Kidney tubule cell (primary cell): ENCODE data around the gene ZHX3.

Experiments used
- DNase-seq: peaks from one replicate; pipeline ENCODE4 v3.0.0-alpha.2; 2018; ENCODE audit warnings: low spot score

Gene ZHX3

DNA sequence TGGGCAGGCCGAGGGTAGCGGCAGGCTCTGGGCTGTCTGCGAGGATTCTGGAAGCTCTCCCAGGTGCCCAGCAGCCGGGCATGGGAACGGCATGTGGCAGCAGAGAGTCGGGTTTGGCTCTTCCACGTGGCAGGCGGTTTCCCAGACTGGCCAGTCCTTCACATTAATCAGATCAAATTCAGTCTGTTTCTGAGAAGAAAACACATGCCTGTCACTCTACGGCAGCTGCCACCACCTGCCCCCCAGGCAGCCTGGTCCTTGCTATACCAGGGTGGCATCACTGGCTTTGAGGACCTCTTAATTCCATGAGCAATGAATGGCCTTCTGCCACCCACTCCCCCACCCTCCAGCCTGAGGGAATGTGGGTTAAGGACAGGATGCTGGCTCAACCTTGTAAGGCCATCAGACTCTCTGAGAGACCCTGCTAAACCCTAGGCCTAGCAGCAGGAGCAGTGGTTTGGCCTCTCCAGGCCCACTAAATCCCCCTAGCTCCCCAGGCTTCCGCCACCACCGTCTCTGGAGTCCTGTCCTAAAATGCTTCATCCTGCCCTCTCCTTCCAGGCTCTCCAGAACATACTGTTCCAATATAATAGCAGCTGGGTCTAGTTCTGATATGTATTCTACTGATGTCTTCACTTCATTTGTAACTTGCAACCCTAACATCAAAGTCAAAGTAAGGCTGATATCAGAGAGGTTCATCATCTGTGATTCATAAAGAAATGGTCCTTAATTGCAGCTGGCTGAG lies 132.3 kb downstream of the ZHX3 start:
- DNase-seq, result no peak

- DNase-seq, result no peak
Measured at GRCh38 chr20:41183831-41184230, 133.7 kb downstream of the ZHX3 start.

DNA sequence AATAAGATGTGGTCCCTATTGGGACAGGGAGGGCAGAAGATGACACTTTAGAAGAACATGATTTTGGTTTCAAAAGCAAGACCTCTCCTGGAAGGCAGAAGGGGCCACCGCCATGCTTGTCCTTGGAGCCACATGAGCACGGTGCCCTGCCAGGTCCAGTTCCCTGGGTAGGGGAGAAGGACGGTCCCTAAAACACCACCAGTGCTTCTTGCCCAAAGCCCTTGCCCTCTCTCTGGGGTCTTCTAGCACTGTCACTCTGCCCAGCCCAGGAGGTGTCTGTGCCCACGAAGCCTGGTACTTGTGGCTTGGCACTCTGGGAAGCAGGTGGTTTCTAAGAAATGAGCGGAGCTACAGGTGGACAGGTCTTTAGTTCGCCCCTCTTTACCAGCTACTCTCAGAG lies 134.1 kb downstream of the ZHX3 start:
- no peak for DNase-seq

DNA sequence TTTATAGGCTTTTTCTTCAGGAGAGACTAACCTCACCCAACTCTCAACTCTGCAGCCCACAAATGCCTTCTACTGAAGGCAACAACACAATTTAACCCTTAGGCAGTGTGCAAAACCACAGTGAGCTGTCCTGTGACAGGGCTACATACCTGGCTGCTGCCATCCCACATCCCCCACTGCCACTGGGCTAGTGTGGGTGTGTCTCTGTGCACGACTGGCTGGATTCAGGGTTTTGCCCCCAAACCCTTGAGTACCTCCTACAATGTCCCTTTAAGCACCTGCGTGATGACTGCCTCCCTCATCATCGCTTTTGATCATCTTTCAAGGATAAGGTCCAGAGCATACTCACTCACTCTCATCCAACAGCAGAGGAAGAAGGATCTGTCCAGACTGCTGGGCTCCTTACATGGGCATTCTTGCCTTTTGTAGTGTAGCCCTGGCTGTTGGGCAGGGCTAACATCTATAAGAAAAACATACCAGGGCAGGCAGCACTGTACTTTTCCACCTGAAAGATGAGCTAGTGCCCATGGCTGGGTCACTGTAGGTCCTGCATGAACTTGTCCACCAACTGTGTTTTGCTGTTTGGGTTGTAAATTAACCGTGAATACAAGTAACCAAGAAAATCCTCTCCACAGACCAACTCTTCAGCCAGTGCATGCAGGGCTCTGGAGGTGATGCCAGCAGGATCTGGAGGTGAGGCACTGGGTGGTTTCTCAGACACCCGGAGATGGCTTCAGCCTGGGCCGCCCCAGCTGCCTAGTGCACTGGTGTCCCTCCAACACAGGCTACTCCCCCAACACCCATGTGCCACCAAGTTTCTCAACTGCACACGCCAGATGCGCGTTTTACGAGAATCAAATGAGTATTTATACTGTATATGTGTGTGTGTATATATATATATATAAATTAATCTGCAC lies 135.0 kb downstream of the ZHX3 start:
- peak; percentile 23 for DNase-seq

DNA sequence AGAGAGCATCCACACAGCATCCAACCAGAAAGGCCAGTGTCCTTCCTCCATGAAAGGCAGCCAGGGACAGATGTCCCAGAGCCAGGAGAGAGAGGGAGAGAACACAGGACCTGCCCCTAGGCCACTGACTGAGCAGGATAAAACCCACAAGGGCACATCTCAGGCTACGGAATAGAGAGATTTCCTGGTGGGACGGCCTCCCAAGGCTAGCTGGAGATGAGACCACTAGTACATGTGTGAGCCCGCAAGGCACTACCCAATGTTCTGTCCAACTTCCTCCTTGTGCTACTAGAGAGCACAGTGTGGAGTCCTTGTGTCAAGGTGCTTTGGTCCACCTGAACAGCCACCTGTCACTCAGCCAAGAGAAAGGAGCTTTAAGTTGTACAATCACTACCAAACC lies 136.0 kb downstream of the ZHX3 start:
- DNase-seq, result no peak

GRCh38 chr20:41180599-41181333 lies 136.8 kb downstream of the ZHX3 start:
- no peak for DNase-seq

GRCh38 chr20:41179961-41180360 lies 137.6 kb downstream of the ZHX3 start:
- DNase-seq, result no peak

DNA sequence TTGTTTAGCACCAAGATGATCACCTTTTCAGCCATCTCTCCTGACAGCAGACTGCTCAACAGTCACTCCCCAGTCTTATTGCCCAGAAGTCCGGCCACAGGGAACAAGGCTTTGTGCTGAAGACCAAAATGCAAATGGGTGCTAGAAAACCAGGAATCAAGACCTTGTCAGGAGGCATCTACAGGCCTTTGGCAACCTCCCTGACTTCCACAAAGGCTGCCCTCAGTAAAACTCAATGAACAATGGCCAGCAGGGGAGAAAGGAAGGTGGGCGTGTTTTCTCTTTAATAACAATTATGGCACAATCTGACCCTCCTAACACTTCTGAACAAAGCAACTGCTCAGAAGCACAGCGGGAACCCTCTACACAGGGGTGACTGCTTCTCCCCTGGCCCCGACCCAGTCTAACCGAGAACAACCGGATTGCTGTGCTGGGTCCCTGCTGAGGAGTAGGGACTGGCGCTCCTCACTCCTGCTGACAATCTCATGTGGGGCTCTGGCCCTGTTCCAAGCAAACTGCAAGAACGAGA lies 138.6 kb downstream of the ZHX3 start:
- no peak for DNase-seq

- no peak for DNase-seq
Measured at GRCh38 chr20:41178495-41178894, 139.0 kb downstream of the ZHX3 start.

GRCh38 chr20:41177636-41178035 lies 139.9 kb downstream of the ZHX3 start:
- peak; percentile 86 for DNase-seq

GRCh38 chr20:41176711-41177552 lies 140.6 kb downstream of the ZHX3 start:
- DNase-seq, result no peak

DNA sequence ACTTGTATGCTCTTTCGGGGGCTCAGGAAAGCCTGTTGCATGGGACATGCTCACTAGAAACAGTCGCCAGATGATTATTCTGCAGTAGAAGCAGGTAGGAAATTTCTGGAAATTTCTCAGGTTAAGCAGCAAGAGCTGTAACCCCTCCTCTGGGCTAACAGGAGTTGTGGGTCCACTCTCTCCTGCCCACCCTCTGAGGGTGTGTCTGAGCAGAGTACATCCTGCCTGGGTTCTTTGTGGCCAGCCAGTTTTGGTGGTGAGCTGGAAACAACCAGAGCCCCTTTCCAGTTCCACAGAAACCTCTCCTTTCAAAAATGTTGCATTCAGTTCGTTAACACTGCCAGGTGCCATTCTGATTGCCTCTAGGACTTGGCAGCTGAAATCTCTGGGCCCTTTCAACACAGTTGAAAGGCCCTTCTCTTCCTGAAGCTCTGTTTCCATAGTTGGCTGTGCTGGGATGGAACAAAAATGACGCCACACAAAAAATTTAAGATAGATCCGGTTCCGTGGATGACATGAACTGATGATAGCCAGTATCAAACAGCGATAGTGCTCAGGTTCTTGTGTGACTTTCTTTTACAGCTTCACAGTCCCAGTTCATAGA lies 141.7 kb downstream of the ZHX3 start:
- no peak for DNase-seq

- no peak for DNase-seq
Measured at GRCh38 chr20:41175201-41175651, 142.3 kb downstream of the ZHX3 start.

- no peak for DNase-seq
Measured at GRCh38 chr20:41174782-41175181, 142.7 kb downstream of the ZHX3 start.

GRCh38 chr20:41174373-41174772 lies 143.2 kb downstream of the ZHX3 start:
- no peak for DNase-seq

DNA sequence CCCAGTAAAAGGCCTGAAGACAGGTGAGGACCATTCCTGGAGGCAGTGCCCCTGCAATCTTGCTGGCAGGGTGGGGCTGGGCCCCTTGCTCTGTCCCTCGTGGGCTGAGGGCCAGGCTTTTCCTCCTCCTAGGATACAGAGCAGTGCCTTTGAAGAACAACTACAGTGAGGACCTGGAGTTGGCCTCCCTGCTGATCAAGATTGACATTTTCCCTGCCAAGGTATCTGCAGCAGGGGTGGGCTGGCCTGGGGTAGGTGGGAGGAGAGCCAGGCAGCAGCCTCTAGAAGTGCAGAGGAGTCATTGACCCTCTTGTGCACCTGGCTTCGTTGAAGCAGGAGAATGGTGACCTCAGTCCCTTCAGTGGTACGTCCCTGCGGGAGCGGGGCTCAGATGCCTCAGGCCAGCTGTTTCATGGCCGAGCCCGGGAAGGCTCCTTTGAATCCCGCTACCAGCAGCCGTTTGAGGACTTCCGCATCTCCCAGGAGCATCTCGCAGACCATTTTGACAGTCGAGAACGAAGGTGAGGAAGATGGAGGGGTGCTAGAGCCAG lies 143.7 kb downstream of the ZHX3 start:
- no peak for DNase-seq

GRCh38 chr20:41173161-41173721 lies 144.3 kb downstream of the ZHX3 start:
- peak; percentile 66 for DNase-seq

- no peak for DNase-seq
Measured at GRCh38 chr20:41172296-41173140, 145.0 kb downstream of the ZHX3 start.

GRCh38 chr20:41171736-41172295 lies 145.7 kb downstream of the ZHX3 start:
- no peak for DNase-seq
